GM13977 (cell line): Measurements from ENCODE around the gene CDC16.
"Not testable (repeated sequence)": the region's sequence is repeated elsewhere in the genome, so short reads cannot be mapped to it uniquely, and the experiment has no call there.

ENCODE experiments used
- DNase-seq: peaks from one replicate; pipeline ENCODE4 v3.0.0; 2012; ENCODE audit warnings: low spot score
- CTCF ChIP-seq: IDR thresholded peaks from 2 replicates; pipeline ENCODE4 v1.5.1; 2012; ENCODE audit warnings: mild to moderate bottlenecking, control low read depth; ENCODE audit not compliant: insufficient read depth; ENCODE audit errors: extremely low read depth, missing control alignments
- in situ Hi-C: fragments of 300-500 bp; cut with MboI; formaldehyde crosslinking; loops from one replicate; pipeline ENCODE4 v1.12.0; 2022; ENCODE audit warnings: low sequenced_read_pairs, low pct_unique_long_range_greater_than_20kb, mixed read lengths, inconsistent platforms; ENCODE audit not compliant: unreplicated experiment

Gene CDC16

GRCh38 chr13:114241918-114242317, 7.2 kb downstream of the CDC16 start:
- in situ Hi-C loops: no loop called here
- DNase-seq: no peak
- no peak for TF ChIP-seq CTCF

GRCh38 chr13:114243971-114244370, 9.3 kb downstream of the CDC16 start:
- TF ChIP-seq CTCF: no peak
- in situ Hi-C loops: no loop called here
- DNase-seq: no peak

GRCh38 chr13:114244637-114245036, 9.9 kb downstream of the CDC16 start:
- in situ Hi-C loops: no loop called here
- no peak for TF ChIP-seq CTCF
- no peak for DNase-seq

GRCh38 chr13:114248011-114248410, 13.3 kb downstream of the CDC16 start:
- in situ Hi-C loops: no loop called here
- TF ChIP-seq CTCF: no peak
- no peak for DNase-seq

- no peak for TF ChIP-seq CTCF
- no peak for DNase-seq
- in situ Hi-C loops: no loop called here
Measured at GRCh38 chr13:114249077-114249476, 14.4 kb downstream of the CDC16 start.

- in situ Hi-C loops, DNase-seq: not testable (repeated sequence)
Measured at GRCh38 chr13:114251639-114252440, 17.1 kb downstream of the CDC16 start.

- in situ Hi-C loops: no loop called here
- no peak for TF ChIP-seq CTCF
- DNase-seq: no peak
Measured at GRCh38 chr13:114256547-114256946, 21.9 kb downstream of the CDC16 start.
